ENCODE data around the gene SYT6. TPM values are rescaled to one million over a fixed set of nuclear protein-coding genes. Genes with fewer than 3 reads are reported as not detected.

SYT6 gene
- total RNA-seq, 1 experiment from 2014 or later, result not detected

DNA sequence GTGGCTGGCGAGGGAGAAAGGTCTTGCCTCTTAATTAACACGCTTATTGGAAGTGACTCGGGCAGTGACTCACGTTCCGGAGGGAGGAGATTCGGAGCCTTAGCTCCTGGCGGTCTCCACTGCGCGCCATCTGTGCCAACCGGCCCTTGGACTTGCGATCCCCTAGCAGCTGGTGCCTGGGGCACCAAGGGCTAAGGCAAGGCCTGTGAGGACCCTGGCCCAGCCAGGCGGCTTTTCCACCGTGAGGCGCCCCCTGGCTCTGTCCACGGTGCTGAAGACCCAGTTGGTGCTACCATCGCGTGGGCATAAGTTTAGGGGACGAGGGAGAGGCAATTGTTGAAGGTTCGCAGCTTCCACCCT is 1.3 kb upstream of the SYT6 start:
- DNase-seq (ENCODE audit: low spot score), result no peak

DNA sequence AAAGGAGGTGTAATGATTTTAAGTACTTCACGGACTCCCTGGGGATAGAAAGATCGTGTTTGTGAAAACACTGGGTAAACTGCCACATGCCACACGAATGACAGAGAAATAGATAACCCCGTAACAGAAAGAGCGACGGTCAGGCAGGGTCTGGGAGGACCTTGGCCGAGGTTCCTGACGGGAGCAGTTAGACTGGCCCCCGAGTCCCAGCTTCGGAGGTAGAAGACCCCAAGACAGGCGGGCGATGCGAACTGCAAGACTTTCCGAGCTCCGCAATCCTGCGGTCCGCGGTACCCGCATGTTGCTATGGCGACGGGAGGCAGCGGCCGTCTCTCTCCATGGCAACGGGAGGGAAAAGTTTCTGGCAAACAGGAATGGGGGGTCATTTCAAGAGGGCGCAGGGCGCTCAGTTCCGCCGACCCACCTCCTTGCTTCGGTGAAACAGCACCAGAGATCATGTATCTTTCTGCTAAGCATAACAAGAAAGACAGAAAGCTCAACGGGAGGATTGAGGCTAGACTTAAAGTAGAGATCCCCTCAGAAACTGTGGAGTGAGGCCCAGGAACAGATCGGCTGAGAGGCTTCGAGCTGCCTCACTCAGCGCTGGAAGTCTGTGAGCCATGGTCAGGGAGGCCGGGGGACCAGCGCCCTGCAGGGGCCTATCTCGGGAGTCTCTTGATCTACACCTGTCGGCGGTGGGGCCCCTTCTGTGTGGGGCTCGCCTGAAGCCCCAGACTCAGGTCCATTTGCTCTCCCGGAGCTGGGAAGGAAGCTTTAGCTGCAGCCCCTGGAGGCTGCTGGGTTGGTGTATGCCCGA is 685 bp upstream of the SYT6 start:
- no peak for DNase-seq (ENCODE audit: low spot score)

DNA sequence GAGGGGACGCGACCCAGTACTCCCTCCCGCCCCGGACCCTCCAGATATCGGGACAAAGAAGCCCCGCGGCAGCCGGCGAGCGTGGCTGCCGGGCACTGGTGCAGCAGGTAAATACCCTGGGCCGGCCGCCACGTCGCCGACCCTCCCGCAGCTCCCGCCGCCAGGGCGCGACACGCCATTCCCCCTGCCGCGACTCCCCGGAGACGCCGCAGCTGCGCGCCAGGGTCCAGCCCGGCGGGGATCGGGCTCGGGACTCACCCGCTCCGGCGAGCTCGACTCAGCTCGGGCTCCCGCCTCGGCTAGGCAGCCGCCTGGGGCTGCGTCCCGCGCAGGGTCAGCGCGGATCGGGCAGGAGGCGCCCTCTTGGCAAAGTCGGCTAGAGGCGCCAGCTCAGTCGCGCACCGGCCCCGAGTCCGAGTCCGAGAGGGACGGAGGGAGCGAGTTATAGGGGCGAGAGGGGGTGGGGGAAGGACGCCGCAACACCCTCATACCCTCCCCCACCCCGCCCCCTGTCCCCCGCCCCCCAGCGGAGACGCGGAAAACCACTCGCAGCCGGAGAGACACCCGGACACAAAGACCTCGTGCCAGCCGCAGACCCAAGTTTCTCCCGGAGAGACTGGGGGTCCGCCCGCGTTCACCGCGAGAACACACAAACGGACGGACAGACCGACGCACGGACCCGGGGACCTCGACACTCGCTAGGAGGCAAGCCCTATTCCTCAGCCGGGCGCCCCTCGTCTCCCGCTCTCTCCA is 985 bp downstream of the SYT6 start:
- DNase-seq (ENCODE audit: low spot score), result no peak

DNA sequence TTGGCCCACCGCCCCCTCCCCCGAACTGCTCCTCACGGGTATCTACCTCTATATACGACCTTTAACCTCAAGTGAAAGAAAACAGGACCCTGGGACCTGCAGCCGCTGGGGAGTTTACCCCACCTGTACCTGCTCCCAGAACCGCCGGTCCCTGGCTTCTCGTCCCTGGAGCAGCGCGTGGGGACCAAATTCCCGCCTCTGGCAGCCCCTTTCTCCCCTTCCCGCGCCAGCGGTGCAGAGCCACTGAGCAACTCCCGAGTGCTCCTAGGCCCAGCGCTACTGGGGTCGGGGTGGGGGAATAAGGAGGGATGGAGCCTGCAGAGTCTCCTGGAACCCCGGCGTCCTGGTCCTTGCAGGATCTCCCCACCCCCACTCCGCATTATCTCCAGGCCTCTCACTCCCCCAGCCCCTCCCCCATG is 1.6 kb downstream of the SYT6 start:
- no peak for DNase-seq (ENCODE audit: low spot score)

DNA sequence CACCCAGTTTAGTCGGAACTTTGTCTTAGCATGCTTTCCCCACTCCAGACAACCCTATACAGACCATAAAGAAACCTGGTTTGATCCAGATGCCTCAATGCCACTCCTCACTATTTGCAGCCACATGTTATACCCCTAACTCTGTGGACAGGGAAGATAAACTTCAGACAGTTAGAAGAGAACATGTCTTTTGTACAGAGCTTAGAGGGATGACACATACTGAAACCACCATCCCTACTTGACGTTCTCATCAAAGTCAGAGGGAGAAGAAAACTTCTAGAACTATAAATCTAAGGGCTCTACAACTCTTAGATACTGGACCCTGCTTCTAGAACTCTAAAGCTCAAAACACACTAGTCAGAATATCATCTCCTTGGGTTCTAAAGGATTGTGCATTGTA is 3.7 kb downstream of the SYT6 start:
- DNase-seq (ENCODE audit: low spot score), result no peak

DNA sequence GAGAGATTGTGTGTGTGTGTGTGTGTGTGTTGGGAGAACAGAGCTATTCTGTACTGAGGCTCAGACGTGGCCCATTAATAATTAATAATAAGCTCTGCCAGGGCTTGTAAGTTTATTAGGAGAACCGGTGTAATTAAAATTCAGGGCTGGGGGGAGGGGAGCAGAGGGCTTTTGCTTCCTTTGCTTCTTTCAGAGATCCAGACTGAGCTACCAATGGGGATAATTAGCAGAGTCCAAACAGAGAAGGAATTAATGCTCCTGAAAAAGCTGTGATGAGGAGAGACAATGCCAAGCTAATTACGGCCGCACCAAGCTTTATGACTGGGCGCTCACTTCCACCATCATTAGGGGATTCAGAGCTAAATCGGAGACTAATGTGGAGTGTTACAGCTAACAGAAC is 4.5 kb downstream of the SYT6 start:
- DNase-seq (ENCODE audit: low spot score), result no peak

DNA sequence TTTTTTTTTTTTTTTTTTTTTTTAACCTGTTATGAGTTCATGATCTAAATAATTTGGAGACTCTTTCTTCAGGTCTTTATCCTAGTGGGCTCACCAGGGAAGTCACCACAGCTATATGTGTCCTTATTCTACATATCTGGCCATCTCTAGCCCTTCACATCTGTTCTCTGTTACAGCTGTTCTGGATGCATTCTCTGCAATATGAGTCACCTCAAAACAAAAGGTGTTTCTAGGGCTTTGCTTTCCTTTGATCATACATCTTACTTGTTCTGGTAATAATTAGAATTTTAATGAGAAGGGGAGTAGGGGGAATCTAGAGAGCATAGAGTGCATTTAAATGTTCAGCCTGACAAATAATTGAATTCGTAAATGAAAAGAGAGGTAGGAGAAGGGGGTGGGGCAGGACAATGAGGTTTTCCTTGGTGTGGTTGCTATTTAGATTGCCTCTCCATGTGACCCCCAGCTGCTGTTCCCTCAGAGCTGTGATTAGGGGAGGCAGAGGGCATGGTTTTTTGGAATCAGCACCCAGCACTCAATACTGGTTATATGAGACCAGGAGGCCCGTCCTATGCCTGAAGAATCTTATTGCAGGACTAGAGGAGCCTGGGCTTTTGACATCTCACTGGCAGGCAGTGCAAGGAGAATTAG is 8.0 kb downstream of the SYT6 start:
- DNase-seq (ENCODE audit: low spot score), result no peak

DNA sequence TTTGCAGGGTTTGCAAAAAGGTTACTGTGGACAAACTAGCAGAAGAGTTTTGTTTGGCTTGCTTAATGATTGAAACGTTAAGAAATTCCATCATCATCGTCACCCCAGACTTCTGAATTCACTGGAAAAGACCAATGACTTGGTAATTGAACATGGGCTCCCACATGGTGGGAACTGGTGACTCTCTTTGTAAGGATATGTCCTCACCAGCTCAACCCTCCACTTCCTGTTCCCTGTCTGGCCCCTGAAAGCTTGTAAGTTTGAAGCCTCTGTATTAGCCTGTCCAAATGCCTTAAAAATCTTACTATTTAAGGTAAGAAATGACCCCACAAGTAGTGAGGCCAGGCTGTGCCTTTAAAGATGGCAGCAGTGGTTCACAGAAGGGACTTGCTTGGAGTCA is 9.7 kb downstream of the SYT6 start:
- no peak for DNase-seq (ENCODE audit: low spot score)

DNA sequence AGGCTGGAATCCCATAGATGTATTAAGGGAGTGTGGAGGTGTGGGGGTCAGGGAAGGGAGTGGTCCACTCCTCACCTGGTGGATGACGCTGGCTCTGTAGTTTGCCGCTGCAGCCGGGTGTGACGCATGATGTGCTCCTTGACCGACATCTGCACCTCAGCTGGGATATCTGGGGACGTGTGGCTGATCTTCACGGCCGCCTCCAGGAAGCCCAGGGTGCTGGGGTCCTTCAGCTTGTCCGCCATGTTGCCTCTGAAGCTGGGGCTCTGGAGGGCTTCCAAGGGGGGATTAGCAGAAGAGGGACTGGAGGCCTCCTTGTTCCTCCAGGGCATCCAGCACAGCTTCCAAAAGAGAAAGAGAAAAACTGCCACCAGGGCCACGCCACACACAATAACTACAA is 14.1 kb downstream of the SYT6 start:
- no peak for DNase-seq (ENCODE audit: low spot score)

DNA sequence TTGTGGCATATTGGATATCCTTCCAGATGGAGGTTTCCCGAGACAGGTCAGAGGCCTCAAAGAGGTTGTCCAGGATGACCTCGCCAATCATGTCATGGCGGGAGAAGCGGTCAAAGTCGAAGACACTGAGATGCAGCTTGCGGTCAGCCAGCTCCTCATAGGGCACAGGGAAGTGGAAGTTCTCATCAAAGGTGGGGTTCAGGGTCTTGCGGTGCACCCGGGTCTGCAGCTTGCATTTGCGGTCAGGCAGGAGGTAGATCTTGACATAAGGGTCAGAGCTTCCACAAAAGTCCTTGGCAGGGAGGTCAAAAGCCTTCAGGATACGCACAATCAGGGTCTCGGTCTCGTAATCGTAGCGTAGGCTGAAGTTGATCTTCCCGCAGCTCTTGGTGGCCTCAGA is 16.2 kb downstream of the SYT6 start:
- no peak for DNase-seq (ENCODE audit: low spot score)

DNA sequence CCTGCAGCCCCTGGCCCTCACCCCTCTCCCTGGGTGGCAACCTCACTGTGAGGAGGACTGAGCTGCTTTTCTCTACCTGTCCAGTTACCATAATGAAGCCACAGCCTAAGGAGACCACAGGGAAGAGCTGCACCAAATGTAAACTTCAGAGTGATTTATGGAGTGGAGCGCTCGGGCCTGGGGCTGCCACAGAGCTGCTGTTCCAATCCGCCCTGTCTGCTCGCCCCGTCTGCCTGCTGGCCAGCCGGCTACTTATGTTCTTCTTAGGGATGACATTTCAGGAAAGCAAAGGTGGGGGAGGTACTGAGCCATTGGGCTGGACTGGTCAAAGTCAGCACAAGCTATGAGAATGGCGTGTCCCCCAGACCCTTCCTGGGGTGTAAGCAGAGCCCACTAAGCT is 17.9 kb downstream of the SYT6 start:
- DNase-seq (ENCODE audit: low spot score), result no peak

DNA sequence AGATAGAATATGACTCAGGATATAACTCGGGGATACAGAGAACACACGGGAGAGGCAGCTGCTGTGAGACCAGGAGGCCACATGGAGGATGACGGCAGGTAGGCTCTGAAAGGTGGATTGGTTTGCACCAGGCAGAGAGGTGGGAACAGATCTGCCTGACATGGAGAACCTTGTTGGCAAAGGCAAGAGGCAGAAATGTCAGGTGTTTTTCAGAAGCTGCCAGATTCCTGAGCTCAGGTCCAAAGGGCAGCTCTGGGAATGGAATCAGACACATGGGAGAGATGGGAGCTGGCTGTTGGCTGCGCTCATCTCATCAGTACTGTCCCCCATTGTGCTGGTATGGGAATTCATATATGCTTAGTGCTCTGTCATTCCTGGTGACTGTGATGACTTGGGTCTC is 19.2 kb downstream of the SYT6 start:
- DNase-seq (ENCODE audit: low spot score), result peak; percentile 10

DNA sequence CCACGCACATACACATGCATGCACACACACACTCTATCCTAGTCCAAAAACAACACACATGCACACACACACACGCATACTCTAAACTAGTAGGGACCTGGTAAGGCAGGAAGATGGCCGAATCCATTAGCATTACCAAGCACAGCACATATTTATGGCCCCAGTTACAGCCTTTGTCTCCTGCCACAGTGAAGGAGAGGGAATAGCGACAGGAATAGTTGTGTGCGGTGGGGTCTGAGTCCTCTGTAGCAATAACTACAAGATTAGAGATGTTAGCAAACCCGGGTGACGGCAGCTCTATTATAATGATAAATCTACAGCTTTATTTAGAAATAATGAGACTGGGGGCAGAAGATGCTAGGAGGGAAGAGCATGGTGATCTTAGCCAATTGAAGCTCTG is 20.5 kb downstream of the SYT6 start:
- no peak for DNase-seq (ENCODE audit: low spot score)

DNA sequence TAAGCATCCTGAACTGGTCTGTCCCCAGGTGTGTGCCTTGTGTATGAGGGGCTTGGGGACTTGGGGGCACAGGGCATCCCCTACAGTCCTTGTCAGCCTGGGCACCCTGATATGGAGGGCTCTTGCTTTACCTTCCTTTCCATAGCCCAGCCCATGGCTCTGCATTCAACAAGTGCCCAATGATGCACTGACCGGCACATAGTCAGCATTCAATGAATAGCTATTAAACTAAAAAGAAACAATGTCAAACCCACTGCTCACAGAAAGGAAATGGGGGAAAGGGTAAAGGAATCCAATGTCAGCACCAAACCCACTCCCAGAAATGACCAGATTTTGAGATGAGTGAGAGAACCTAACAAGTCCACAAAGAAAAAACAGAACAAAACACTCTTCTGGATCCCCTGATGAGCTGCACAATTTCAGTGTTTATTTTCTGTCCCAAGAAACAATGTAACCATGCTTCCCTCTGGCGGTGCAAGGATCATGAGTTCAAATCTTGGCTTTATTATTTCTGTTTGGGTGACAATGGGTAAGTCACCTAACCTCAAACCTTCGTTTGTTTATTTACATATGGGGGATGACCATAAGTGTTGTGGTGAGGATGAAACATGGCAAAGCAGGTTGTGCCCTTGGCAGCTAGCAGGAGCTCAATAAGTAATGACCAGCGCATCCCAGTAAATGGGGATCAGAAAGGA is 22.0 kb downstream of the SYT6 start:
- DNase-seq (ENCODE audit: low spot score), result no peak

DNA sequence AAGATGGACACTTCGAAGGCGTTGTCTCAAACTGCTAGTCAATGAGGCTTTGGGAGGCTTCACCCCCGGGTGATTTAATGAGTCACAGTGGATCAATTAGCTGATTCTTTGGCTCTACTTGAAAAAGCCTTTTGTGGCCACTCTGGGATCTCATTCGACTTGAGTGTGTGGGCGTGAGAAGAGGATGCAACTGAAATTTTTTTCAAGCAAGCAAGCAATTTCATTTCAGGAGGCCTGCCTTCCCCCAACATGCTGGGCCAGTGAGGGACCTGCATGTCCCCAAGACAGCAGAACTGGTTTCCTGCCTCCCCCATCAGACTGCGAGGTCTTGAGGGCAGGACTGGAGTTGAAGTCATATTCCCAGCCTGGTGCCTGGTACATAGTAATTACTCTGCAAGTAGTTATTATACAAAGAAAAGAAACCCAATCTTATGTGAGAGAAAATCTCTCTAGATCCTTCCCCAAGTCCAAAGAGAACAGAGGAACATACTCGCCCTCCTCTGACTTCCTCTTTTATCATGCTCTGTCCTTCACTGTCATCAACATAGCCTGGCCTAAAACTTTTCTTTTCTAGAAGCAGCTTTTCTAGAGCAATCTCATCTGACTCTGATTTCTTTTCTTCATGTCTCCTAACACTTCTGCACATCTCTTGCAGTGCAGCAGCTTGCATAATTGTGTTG is 22.7 kb downstream of the SYT6 start:
- DNase-seq (ENCODE audit: low spot score), result no peak

DNA sequence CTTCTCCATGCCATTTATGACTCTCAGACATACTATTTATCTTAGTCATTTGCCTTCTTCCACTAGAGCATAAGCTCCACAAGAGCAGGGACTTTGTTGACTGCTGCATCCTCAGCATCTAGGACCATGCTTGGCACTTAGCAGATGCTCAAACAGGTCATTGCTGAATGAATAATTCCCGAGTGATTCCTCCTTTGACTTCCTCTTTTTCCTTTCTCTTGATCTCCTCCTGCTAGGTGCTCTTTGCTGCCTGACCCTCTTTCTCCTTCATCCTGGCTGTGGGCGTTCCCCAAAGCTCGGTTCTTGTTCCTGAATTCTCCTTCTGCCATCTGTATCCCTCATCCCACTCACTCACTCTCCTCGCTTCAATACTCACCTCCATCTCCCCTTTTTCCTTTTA is 23.5 kb downstream of the SYT6 start:
- DNase-seq (ENCODE audit: low spot score), result no peak

DNA sequence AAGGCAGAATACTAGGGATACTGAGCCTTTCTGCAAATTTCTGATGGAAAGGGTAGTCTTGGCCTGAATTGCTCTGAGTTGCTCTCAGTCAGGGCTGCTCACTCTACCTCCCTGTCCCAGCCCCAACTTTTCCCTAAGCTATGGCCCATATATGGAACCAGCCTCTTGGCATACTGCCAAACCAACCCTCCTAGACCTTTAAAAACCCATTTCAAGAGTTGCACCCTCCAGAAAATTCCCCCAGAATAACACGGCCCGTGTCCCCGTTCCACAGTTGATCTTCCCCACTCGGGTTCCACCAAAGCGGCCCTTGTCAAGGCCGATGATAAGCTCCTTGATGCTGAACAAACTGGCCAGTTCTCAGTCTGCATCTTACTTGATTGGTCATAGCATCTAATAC is 25.4 kb downstream of the SYT6 start:
- no peak for DNase-seq (ENCODE audit: low spot score)

DNA sequence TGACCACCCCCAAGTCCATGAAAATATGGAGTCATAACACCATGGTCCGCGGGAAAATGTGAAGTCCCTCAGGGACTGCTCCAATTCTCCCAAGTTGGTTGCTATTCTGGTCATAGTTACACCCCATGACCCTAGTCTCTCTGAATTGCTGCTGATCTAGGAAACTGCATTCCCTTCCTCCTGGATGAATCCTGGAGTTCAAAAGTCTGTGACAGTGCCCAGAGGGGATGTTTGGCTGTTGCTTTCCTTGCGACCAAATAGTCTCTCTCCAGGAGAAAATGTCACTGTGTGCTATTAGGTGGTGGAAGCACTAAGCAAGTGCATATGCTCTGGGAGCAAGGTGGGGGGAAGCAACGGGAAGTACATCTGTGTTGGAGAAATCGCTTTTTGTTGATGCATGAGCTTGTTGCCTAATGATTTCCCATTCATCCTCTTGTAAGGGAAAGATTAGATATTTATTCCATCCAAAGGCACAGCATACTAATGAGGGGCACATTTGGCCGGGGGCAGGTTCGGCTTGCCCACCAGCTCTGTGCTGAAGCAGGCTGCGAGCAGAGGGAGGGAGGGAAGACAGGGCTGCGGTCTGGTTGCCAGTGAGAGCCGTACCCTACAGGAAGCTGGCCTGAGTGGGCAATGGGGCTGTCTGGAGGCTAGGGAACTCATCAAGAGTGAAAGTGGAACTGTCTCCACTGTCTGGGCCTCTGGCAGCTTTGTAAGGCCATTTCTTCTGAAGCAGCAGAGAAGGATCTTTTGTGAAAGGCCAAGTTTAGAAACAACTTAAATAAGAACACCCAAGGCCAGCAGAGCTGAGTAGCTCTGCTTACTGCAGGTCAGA is 27.2 kb downstream of the SYT6 start:
- DNase-seq (ENCODE audit: low spot score), result no peak

DNA sequence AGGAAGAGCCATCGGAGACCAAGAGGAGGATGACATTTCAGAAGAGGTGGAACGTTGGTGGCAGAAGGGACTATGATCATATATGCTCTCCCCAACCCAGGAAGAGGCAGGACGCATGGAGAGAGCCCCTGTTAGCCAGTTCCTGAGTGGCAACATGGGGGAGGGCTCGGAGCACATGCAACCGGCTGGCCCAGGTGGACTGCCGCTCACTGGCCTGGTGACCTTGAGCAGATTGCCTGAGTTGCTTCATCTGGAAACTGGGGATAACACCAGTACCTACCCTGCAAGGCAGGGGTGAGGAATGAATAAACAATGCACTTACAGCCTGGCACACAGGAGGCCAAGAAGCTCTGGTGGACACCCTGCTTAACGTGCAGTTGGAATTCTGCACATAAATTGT is 29.0 kb downstream of the SYT6 start:
- DNase-seq (ENCODE audit: low spot score), result no peak

DNA sequence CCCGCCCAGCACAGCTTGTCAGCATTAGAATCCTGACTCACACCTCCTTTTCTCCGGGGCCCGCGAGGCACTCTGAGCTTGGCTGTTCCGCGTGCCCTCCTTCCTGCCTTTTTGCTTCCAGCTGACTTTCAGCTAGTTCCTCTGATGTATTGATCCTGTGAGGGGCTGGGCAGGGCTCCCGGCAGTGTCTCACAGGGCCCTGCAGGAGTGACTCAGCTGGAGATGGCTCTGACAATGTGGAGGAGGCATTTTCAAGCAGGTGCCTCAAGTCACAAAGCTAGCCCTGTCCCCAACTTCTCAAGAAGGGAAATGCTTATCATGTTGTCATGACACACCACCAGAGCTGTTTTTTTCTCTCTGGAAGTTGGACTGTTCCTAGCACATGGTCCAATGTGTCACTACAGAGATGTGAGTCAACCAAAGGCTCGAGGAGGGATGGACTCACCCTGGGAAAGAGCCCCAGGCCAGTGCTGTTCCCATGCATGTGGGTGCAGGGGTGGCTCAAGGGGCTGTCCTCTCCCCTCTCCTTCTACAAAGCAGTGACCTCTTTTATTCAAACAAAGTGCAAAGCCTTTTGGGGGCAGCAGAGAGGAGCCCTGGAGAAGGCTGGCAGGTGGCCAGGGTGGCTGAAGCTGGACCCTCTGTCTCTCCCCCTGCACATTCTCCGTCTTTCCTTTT is 30.6 kb downstream of the SYT6 start:
- DNase-seq (ENCODE audit: low spot score), result no peak

All from HT-29 (cell line).